ENCODE results near the gene CTNNBIP1.

Gene CTNNBIP1

DNA sequence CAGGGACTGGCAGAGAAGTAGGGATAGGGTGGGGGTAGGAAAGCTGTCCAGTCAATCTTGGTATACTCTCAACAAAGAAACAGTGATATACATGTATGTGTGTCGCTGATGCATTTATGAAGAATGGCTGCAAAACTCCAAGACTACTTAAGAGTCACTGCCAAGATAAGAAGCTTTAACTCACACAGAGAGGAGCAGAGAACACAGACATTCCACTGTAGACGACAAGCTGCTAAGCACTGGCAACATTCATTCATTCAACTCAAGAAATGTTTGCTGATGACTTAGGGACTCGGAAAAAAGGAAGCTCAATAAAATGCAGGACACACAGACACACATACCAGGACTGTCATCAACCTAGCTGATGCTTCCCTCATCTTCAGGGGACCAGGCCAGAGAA lies 5.5 kb downstream of the CTNNBIP1 start:
- no peak for DNase-seq (ENCODE audit: low spot score)

GRCh38 chr1:9903801-9904527 lies 6.1 kb downstream of the CTNNBIP1 start:
- no peak for DNase-seq (ENCODE audit: low spot score)

GRCh38 chr1:9902060-9902452 lies 8.0 kb downstream of the CTNNBIP1 start:
- no peak for DNase-seq (ENCODE audit: low spot score)

- DNase-seq (ENCODE audit: low spot score) = no peak
Observed at GRCh38 chr1:9901148-9902059, 8.7 kb downstream of the CTNNBIP1 start.

DNA sequence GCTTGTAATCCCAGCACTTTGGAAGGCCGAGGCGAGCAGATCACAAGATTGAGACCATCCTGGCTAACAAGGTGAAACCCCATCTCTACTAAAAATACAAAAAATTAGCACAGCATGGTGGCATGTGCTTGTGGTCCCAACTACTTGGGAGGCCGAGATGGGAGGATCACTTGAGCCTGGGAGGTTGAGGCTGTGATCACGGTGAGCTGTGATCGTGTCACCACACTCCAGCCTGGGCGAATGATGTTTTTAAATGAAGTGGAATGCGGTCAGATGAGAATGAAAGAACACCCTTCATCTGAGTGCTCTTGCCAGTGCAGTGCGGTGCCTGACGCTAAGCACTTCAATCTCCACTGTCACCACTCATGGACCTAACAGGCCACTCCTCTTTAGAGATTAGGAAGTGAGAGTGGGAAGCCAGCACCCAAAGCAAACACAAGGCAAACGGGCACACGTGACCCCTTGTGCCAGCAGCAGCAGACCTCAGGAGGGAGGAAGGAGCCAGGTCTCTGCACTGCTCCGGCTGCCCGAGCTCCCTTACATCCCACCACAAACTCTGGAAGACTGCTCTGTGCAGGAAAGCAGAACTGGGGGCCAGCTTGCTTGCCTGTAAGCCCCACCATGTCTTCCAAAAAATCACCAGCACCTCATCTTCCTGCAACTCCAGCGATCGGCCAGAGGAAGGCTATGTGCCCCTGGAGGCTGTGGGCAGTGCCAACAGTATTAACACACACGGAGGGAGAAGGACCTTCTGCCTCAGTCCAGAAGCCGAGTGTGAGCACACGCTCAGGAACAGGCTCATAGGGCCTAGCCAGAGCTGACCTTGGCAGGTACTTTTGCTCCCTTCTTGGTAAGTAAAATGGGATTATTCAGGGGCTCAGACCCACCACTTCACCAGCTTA lies 9.7 kb downstream of the CTNNBIP1 start:
- no peak for DNase-seq (ENCODE audit: low spot score)

GRCh38 chr1:9894115-9894514 lies 16.0 kb downstream of the CTNNBIP1 start:
- no peak for DNase-seq (ENCODE audit: low spot score)

DNA sequence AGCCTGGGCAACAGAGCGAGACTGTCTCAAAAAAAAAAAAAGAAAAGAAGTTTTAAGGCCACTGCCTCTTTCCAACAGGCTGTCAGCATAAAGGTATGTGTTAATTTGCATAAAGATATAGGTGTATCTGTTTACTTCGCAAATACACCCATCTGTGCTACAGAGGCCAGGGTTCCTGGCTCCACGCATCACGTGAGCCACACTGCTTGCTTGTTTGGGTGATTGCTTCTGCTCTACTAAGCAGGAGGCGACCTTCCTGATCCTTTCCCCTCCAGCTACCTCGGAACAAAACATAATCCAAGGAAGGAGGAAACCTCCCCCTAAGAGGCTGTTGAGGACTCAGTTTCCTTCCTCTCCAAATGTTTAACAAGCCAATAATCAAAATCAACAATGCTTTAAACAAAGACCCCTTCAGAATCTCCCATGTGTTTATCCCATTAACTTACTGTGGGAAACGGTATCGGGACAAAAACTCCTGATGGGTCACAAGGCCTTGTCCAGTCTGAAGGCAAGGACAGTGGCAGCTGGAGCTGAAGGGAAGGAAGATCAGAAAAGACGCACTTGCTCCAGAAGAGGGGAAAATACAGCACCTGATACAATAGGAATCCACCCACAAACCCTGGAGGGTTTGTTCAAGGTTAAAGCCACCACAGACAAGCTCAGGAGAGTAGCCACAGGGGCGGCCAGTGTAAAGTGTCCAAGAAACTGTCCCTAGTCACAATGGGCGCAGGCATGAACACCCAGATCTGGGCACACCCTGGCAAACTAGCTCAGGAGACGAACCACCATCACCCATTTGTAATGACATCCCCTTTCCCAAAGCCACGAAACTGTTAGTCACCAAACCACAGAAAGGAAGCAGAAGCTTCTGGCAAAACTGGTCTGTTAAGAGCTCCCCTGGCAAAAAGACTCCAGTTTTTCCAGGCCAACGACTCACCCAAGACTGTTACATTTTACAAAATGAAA lies 17.2 kb downstream of the CTNNBIP1 start:
- DNase-seq (ENCODE audit: low spot score) = peak; percentile 81

GRCh38 chr1:9891207-9891606 lies 18.9 kb downstream of the CTNNBIP1 start:
- no peak for DNase-seq (ENCODE audit: low spot score)

DNA sequence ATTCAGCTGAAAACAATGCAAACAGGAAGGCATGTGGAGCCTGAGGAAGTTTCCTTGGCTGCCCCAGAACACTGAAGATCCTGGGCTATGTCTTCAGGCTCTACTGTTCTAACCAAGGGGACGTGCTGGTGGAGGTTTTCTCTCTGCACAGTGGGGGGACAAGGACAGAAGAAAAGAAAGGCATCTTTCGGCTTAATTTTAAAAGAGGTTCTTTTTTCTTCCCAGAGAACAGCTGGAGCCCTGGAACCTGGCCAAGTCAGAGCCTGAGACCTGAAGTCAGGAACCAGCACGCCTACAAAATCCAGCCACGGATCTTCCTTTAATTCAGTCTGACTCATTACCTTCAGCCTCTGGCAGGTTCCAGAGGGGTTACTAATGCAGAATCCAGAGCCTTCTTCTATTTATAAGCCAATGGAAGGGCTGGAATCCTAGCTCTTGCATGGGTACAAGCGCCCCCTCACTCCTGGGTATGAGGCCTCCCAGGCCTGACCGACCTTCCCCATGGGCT lies 19.8 kb downstream of the CTNNBIP1 start:
- DNase-seq (ENCODE audit: low spot score) = peak; percentile 57

DNA sequence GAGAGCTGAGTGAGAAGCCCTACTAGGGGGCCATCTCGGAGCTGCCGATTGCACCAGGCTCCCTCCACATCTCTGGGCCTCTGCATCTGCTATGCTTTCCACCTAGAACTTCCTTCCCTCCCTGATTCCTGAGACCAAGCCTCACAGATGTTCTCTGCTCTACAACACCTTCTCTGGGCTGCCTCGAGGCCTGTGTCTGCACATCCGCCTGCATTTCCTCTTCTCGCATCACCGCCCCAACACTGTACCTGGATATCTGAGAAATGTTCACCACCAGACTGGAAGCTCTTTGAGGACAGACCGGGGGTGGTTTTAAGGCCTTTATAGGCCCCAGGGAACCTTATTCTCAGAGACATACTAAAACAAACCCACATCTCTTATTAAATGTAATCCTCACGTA lies 20.7 kb downstream of the CTNNBIP1 start:
- DNase-seq (ENCODE audit: low spot score) = no peak

DNA sequence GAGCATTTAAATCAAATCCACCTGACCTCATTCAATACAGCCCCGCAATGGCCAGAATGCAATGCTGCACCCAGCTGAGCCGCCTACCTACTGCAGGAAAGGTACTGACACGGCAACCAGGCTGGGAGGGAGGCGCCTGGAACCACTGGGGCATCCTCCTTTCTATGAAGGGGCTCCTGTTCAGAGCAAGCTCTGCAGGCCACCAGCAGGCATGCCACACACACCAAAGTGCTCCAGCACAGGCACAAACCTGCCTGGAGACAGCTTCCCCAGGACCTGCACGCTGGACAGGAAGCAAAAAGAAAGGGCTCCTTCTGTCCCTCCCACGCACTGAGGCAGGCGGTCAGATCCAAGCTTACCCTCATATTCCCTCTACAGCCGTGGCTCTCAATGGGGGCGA lies 21.2 kb downstream of the CTNNBIP1 start:
- DNase-seq (ENCODE audit: low spot score) = no peak

DNA sequence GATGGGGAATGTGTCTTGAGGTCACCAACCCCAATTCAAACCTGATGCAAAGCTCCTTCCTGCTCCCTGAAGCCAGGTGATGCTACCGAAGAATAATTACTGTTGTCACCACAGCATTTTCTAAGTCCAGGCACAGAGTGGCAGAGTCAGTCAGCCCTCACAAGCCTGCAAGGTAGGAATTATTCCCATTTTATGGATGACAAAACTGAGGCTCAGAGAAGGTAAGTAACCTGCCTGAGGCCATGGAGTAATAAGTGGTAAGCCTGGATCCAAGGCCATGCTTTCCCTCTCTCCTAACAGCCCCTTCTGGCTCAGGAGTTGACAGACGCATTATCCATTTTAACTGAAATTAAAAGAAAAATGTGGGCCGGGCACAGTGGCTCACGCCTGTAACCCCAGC lies 23.0 kb downstream of the CTNNBIP1 start:
- no peak for DNase-seq (ENCODE audit: low spot score)

GRCh38 chr1:9886092-9886742 lies 23.9 kb downstream of the CTNNBIP1 start:
- no peak for DNase-seq (ENCODE audit: low spot score)

DNA sequence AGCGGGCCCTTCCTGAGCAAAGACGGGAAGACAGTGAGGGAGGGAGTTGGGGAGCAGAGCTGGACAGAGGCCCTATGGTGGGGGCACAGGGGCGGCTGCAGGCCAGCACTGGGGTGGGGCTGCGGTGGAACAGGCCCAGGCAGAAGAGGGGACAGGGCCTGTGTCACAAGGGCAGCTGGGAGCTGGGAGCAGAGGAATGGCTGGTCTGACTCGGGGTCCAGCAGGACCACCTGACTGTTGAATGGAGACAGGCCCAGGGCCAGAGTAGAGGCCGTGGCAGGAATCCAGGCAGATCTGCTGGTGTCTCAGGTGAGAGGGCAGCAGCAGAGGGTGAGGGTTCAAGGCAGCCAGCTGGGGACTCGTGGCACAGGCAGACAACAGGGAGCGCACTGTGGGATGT lies 25.3 kb downstream of the CTNNBIP1 start:
- no peak for DNase-seq (ENCODE audit: low spot score)

DNA sequence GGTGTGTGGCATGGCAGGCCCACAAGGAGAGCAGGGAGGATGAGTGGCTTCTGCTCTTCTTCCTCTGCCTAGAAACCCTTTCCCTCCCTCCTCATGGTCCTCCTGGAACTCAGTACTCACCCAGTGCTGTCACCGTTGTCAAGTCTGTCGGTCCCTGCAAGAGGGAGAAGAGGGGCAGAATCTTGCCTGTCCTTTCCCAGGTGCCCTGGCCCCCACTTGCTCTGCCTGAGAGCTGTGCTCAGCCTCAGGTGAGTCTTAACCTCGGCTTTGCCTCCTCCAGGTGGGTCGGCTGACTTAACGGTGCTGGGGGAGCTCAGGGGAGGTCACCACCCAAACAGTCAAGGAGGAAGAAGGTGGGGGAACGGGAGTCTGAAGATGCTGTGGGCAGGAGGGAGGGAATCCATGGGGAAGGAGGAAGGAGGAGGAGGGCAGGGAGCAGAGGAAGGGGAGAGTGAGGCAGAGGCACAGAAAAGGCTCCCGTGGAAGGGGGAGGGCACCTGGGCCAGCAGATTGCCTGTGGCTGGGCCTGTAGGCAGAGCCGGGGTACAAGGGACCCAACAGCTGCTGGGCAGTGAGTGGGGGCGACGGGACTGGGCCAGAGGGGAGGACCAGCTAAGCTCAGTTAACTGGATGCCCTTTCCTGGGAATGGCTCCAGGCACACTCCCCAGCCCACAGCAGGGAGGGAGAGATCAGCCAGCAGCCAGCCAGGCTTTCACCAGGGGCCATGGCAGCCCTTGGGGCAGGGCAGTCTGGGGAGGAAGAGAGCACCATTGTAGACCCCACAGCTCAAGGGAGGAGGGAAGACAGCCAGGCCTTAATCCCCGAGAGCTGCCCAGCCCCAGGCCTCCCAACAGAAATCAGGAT lies 26.3 kb downstream of the CTNNBIP1 start:
- DNase-seq (ENCODE audit: low spot score) = no peak

GRCh38 chr1:9882945-9883303 lies 27.1 kb downstream of the CTNNBIP1 start:
- DNase-seq (ENCODE audit: low spot score) = no peak

DNA sequence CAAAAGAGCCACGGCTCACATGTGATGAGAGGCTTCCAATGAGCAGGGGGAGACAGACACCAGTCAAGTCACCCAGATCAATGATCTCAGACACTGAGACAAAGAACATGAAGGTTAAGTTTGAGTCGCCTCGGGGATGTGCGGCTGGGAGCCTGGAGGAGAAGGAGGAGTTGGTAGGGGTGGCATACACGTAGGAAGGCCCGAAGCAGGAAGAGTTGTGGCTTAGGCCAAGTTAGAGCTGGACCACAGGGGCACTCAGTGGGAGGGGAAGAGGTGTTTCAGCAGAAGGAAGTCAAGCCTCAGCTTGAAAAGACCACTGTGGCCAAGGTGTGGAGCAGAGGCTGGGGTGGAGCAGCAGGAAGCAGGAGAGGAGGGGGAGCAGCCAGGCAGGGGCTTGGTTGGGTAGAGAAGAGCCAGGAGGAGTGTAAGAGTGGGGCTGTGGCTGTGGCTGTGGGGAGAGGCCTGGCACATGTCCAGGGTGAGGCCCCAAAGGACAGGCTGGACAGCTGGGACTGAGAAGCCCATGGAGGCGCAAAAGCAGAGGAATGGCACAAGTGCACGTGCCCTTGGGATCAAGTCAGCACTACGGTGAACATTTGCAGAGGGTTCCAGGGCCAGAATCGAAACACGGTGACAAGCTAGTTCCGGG lies 27.6 kb downstream of the CTNNBIP1 start:
- no peak for DNase-seq (ENCODE audit: low spot score)

- DNase-seq (ENCODE audit: low spot score) = no peak
Observed at GRCh38 chr1:9881838-9882249, 28.2 kb downstream of the CTNNBIP1 start.

DNA sequence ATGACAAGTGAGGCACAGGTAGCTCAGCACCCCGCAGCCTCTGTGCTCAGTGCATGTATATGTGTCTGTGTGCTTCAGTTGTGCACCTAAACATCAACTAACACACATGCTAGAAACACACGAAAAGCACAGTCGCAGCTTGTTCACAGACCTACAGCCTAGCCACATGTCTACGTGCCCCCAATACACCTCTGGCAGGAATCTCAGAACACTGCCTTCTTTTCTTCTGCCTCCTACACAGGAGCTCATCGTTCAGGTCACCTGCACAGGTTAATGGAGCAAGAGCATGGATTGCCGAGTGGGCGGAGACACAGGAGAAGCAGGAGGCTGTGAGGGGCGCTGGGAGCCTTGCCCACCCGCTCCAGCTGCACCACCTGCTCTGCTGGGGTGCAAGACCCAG lies 31.7 kb downstream of the CTNNBIP1 start:
- no peak for DNase-seq (ENCODE audit: low spot score)

Data from RKO (cell line).